ENCODE data around the gene SHANK1. TPM values are rescaled to one million over a fixed set of nuclear protein-coding genes. Genes with fewer than 3 reads are reported as not detected.

SHANK1 gene
- total RNA-seq, 4 donors from 2014 or later: 4.0 to 6.5 TPM; not detected in 2

DNA sequence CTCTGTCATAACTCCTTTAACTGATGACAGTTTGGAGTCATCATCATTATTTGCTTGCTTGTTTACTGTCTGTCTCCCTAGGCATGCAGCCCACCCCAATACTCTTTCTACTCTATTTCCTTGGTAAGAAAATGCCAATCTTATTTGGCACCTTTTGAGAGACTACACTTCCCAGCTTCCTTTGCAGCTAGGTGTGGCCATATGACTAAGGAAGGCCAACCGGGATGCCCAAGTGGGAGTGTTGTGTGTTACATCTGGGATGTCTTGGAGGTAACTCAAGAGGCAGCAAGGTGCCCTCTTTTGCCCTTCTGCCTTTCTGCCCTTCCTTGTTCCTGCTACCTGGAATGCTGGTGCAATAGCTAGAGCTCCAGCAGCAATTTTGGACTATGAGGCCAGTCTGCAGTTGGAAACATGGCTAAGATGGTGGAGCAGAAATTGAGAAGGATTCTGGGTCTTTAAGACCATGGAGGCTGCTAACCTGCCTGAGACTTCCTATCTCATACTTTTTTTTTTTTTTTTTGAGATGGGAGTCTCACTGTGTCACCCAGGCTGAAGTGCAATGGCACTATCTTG is 42.9 kb downstream of the SHANK1 start:
- DNase-seq: no peak
- intact Hi-C loops (cut with DNase I; ENCODE audit: low total_unique reads): no loop called here
- TF ChIP-seq, protein P1, sequence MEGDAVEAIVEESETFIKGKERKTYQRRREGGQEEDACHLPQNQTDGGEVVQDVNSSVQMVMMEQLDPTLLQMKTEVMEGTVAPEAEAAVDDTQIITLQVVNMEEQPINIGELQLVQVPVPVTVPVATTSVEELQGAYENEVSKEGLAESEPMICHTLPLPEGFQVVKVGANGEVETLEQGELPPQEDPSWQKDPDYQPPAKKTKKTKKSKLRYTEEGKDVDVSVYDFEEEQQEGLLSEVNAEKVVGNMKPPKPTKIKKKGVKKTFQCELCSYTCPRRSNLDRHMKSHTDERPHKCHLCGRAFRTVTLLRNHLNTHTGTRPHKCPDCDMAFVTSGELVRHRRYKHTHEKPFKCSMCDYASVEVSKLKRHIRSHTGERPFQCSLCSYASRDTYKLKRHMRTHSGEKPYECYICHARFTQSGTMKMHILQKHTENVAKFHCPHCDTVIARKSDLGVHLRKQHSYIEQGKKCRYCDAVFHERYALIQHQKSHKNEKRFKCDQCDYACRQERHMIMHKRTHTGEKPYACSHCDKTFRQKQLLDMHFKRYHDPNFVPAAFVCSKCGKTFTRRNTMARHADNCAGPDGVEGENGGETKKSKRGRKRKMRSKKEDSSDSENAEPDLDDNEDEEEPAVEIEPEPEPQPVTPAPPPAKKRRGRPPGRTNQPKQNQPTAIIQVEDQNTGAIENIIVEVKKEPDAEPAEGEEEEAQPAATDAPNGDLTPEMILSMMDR (IDR thresholded peaks at IDR 0.05): no peak
- TF ChIP-seq POLR2A (IDR thresholded peaks at IDR 0.05): no peak
- H3K36me3 ChIP-seq: no peaks in the 10 kb centered on the region
- H3K27ac ChIP-seq: no peak overlapping the region
- no peaks in the 10 kb centered on the region for H3K4me1 ChIP-seq
- no peaks in the 10 kb centered on the region for H3K9me3 ChIP-seq
- no peak overlapping the region for H3K4me3 ChIP-seq
- H3K27me3 ChIP-seq: no peaks in the 10 kb centered on the region

DNA sequence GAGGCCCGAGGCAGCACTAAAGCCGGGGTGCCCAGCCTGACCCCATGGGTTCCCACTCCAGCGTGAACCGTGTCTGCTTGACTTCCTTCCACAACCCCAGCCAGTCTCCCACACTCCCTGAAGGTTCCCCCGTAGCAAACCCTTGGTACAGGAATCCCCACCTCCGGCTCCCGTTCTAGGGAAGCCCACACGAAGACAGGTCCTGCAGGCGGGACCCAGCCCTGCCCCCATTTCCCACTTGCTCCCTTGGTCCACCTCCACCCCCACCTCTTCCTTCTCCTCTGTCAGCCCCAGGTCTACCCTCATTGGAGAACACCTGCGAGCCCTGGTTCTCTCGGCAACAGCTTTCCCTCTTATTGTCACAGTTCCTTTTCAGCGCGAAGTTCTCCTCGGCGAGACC is 46.5 kb downstream of the SHANK1 start:
- Histone ChIP-seq H3K27me3 (peaks cover 4 to 5% of the 10 kb centered on the region in 2 donors), H3K9me3 (no peaks in the 10 kb centered on the region), H3K4me1 (no peaks in the 10 kb centered on the region), H3K4me3 (no peak overlapping the region), H3K27ac (no peak overlapping the region), H3K36me3 (no peaks in the 10 kb centered on the region)
- TF ChIP-seq POLR2A (IDR thresholded peaks at IDR 0.05): no peak
- TF ChIP-seq, protein P1 (IDR thresholded peaks at IDR 0.05): no peak
- no peak for DNase-seq
- intact Hi-C loops (cut with DNase I; ENCODE audit: low total_unique reads): no loop called here

DNA sequence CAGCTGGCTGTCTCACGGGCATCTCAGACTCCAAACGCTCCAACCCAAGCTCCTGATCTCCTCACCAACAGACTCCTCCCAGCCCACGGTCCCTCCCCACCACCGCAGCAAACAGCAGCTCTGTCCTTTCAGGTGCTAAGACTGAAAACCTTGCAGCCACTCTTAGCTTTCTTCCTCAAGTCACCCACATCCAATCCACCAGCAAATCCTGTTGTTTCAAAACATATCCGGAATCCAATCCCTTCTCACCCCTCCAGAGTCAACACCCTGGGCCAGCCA is 49.6 kb downstream of the SHANK1 start:
- TF ChIP-seq, protein P1 (IDR thresholded peaks at IDR 0.05): no peak
- TF ChIP-seq POLR2A (IDR thresholded peaks at IDR 0.05): no peak
- H3K27me3 ChIP-seq: peaks cover 10 to 21% of the 10 kb centered on the region in 2 donors
- H3K4me1 ChIP-seq: peaks cover 0 to 4% of the 10 kb centered on the region in 2 donors
- no peaks in the 10 kb centered on the region for H3K36me3 ChIP-seq
- H3K4me3 ChIP-seq: no peak overlapping the region
- DNase-seq: no peak
- intact Hi-C loops (cut with DNase I; ENCODE audit: low total_unique reads): no loop called here
- H3K9me3 ChIP-seq: no peaks in the 10 kb centered on the region
- H3K27ac ChIP-seq: no peak overlapping the region

DNA sequence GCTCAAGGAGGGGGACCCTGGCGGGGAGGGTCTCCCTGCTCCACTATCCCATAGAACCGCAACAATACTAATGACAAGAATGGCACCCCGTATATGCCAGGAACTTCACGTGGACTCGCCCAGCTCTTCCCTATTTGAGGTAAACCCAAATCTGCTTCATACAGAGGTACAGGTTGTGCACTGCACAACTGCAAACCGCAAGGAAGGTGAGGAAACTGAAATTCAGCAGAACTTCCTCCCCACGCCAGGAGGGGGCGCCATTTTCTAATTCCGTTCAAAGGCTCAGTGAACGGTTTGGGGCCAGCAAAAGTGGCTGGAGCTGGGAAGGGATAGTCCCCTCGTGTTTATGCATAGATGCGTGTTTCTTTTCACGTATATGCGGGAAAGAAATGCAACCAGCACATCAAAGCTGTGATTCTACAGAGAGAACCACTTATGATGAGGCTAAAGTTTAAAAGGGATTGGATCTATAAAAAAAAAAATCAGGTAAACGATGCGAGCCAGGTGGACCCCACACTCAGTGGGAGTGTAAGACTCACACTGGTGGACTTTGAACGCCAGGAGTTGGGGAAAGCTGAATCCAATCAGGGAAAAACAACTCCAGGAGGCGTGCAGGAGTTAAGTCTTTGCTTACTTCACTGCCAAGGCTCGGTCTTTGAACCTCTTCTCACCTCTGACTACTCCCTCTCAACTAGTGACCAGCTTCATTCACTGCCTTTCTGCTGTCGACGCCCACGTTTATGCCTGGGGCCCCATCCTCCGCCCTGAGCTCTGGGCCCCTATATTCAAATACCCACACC is 50.1 kb downstream of the SHANK1 start:
- peaks cover 10 to 21% of the 10 kb centered on the region in 2 donors for H3K27me3 ChIP-seq
- intact Hi-C loops (cut with DNase I; ENCODE audit: low total_unique reads): no loop called here
- H3K36me3 ChIP-seq: no peaks in the 10 kb centered on the region
- no peak overlapping the region for H3K27ac ChIP-seq
- H3K4me3 ChIP-seq: no peak overlapping the region
- DNase-seq: no peak
- TF ChIP-seq POLR2A (IDR thresholded peaks at IDR 0.05): no peak
- TF ChIP-seq, protein P1 (IDR thresholded peaks at IDR 0.05): peak; percentile 38 to 51 (median 46)
- no peaks in the 10 kb centered on the region for H3K9me3 ChIP-seq
- H3K4me1 ChIP-seq: peaks cover 0 to 4% of the 10 kb centered on the region in 2 donors

DNA sequence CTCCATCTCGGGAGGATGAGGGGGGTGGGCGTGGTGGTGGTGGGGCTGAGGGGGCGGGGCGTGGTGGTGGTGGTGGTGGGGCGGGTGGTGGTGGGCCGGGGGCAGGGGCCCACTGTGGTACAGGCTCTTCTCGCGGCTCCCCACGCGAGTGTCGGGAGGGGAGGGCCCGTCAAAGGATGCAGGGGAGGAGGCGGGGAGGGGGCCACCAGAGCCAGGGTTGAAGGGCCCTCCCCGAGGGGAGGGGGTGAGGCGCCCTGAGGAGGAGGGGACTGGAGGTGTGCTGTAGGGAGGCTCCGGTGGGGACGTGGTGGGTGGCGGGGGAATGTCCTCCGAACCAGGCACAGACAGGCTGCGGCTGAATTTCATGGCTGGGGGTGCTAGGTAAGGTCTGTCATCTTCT is 50.7 kb downstream of the SHANK1 start:
- TF ChIP-seq POLR2A (IDR thresholded peaks at IDR 0.05): no peak
- no peak overlapping the region for H3K27ac ChIP-seq
- H3K27me3 ChIP-seq: peaks cover 10 to 21% of the 10 kb centered on the region in 2 donors
- no peak for DNase-seq
- no peaks in the 10 kb centered on the region for H3K9me3 ChIP-seq
- H3K4me1 ChIP-seq: peaks cover 0 to 4% of the 10 kb centered on the region in 2 donors
- intact Hi-C loops (cut with DNase I; ENCODE audit: low total_unique reads): no loop called here
- no peak overlapping the region for H3K4me3 ChIP-seq
- no peaks in the 10 kb centered on the region for H3K36me3 ChIP-seq
